Transverse colon (tissue), 4 donors: Measurements from ENCODE around the gene DNAJC18. TPM values are rescaled to one million over a fixed set of nuclear protein-coding genes. Genes with fewer than 3 reads are reported as not detected.

Experiments used
- DNase-seq: peaks from one replicate; pipeline ENCODE4 v3.0.0-alpha.2; 2019
- H3K27ac ChIP-seq, 4 donors: fragments of 200-600 bp; sonication (generic); 2 replicates each; pipeline ENCODE4 v1.5.1; 2016 to 2018; ENCODE audit warnings: inconsistent platforms in 4 of 4
- H3K27me3 ChIP-seq: fragments of 200-600 bp; sonication (generic); 2 replicates; pipeline ENCODE4 v1.5.1; 2017; ENCODE audit warnings: inconsistent platforms
- H3K36me3 ChIP-seq, 4 donors: fragments of 200-600 bp; sonication (generic); 2 replicates each; pipeline ENCODE4 v1.5.1; 2017 to 2019; ENCODE audit warnings: inconsistent platforms in 4 of 4
- H3K4me1 ChIP-seq, 4 donors: fragments of 200-600 bp; sonication (generic); 2 replicates each; pipeline ENCODE4 v1.5.1; 2017 to 2020; ENCODE audit warnings: inconsistent platforms in 4 of 4
- H3K4me3 ChIP-seq, 4 donors: fragments of 200-600 bp; sonication (generic); 1 replicate in 1 of 4; 2 replicates in 3 of 4; pipeline versions ENCODE4 v1.5.1 to v1.6.1; 2017 to 2019; ENCODE audit warnings: inconsistent platforms in 4 of 4
- H3K9me3 ChIP-seq, 2 donors: fragments of 200-600 bp; sonication (generic); 2 replicates each; pipeline ENCODE4 v1.5.1; 2017 to 2019; ENCODE audit warnings: inconsistent platforms in 2 of 2
- EP300 ChIP-seq: sonication (generic); formaldehyde crosslinking; IDR thresholded peaks from one replicate; pipeline ENCODE4 v1.6.1; 2017; ENCODE audit warnings: antibody characterized with exemption, low read depth
- POLR2A ChIP-seq: fragments of 450-650 bp; IDR thresholded peaks from one replicate; pipeline ENCODE4 v1.6.1; 2016; ENCODE audit warnings: antibody characterized with exemption, mild to moderate bottlenecking, moderate library complexity
- POLR2AphosphoS5 ChIP-seq, 3 donors: sonication (generic); formaldehyde crosslinking; IDR thresholded peaks; one replicate each; pipeline ENCODE4 v1.6.1; 2016; ENCODE audit warnings: antibody characterized with exemption in 3 of 3
- WGBS, 2 donors: methylation state at CpG; one replicate each; pipeline ENCODE4 v1.1.5; 2018; ENCODE audit warnings: low coverage in 1 of 2; 5-methylcytosine and 5-hydroxymethylcytosine counted together
- in situ Hi-C, 4 donors: fragments of 200-750 bp; cut with MboI; loops; one replicate each; pipeline versions ENCODE4 v1.15.0 to v1.15.1; 2017; ENCODE audit warnings: low sequenced_read_pairs in 3 of 4, low pct_ligation_motif_present in 1 of 4, low pct_unique_long_range_greater_than_20kb in 1 of 4
- intact Hi-C: fragments of 100-400 bp; cut with DNase I; formaldehyde crosslinking; loops from one replicate; pipeline ENCODE4 v1.15.1; 2023; ENCODE audit warnings: low total_unique reads
- total RNA-seq, 4 donors: library from RNA; depleted of rRNA; stranded (reverse); fragments of >200 nt; gene quantifications; one replicate each; pipeline ENCODE4 v1.1.0, GENCODE V29; 2016
- TF ChIP-seq, protein P1 (sequence below), 5 experiments: fragments of 200-600 bp in 3 of 5; fragments of 450-650 bp in 2 of 5; sonication (generic) in 3 of 5; IDR thresholded peaks; 1 replicate in 2 of 5; 2 replicates in 3 of 5; pipeline ENCODE4 v1.5.1; 2016 to 2017; ENCODE audit warnings: antibody characterized with exemption in 5 of 5, inconsistent platforms in 3 of 5, mild to moderate bottlenecking in 2 of 5, moderate library complexity in 1 of 5

DNAJC18 gene
- total RNA-seq, 4 donors from 2014 or later = 0.37 to 3.8 (median 3.2) TPM

DNA sequence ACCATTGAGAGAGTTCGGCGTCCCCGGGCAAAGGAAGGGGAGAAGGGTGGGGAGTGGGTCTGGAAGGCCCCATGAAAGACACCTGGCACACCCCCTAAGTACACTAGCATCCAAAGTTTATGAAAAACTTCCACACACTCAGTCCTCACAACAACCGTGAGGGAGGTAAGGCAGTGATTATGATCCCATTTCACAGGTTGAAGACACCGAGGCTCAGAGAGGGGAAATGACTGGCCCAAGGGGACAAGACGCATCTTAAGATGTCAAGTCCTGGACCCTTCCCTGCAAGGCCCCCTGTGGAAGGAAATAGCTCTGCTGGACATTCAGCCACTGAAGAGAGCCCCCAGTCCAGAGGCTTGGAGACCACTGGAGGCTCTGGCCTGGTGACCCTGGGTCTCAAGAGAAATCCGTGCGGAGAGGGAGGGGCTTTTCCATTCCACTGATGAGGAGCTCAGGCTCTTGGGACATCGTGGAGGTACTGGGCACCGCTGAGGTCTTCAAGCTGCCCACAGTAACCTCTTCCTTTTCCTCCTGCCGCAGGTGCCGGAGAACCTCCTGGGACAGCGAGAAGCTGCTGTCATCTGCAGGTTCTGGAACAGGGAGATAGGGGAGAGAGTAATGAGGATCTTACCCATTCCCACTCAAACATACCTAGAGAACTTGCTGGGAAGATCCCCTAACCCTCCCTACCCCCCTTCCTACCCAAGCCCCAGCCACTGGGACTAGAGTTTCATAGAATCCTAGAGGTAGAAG is 36.7 kb upstream of the DNAJC18 start:
- Histone ChIP-seq H3K4me1 (peaks cover 0 to 51% (median 21%) of the 10 kb centered on the region in 4 donors), H3K9me3 (no peaks in the 10 kb centered on the region), H3K27me3 (no peaks in the 10 kb centered on the region), H3K27ac (peak overlapping the region; percentile 0 to 67 (median 28)), H3K4me3 (no peak overlapping the region), H3K36me3 (no peaks in the 10 kb centered on the region)
- in situ Hi-C loops (no loop called here), intact Hi-C loops (no loop called here)
- 86 to 100% methylated on average over 1 to 13 of the region's 13 CpGs for WGBS, 2 donors
- DNase-seq = no peak
- TF ChIP-seq, protein P1, sequence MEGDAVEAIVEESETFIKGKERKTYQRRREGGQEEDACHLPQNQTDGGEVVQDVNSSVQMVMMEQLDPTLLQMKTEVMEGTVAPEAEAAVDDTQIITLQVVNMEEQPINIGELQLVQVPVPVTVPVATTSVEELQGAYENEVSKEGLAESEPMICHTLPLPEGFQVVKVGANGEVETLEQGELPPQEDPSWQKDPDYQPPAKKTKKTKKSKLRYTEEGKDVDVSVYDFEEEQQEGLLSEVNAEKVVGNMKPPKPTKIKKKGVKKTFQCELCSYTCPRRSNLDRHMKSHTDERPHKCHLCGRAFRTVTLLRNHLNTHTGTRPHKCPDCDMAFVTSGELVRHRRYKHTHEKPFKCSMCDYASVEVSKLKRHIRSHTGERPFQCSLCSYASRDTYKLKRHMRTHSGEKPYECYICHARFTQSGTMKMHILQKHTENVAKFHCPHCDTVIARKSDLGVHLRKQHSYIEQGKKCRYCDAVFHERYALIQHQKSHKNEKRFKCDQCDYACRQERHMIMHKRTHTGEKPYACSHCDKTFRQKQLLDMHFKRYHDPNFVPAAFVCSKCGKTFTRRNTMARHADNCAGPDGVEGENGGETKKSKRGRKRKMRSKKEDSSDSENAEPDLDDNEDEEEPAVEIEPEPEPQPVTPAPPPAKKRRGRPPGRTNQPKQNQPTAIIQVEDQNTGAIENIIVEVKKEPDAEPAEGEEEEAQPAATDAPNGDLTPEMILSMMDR (IDR thresholded peaks at IDR 0.05) = no peak
- TF ChIP-seq EP300 = no peak
- TF ChIP-seq POLR2A = no peak
- TF ChIP-seq POLR2AphosphoS5 (IDR thresholded peaks at IDR 0.05) = no peak

DNA sequence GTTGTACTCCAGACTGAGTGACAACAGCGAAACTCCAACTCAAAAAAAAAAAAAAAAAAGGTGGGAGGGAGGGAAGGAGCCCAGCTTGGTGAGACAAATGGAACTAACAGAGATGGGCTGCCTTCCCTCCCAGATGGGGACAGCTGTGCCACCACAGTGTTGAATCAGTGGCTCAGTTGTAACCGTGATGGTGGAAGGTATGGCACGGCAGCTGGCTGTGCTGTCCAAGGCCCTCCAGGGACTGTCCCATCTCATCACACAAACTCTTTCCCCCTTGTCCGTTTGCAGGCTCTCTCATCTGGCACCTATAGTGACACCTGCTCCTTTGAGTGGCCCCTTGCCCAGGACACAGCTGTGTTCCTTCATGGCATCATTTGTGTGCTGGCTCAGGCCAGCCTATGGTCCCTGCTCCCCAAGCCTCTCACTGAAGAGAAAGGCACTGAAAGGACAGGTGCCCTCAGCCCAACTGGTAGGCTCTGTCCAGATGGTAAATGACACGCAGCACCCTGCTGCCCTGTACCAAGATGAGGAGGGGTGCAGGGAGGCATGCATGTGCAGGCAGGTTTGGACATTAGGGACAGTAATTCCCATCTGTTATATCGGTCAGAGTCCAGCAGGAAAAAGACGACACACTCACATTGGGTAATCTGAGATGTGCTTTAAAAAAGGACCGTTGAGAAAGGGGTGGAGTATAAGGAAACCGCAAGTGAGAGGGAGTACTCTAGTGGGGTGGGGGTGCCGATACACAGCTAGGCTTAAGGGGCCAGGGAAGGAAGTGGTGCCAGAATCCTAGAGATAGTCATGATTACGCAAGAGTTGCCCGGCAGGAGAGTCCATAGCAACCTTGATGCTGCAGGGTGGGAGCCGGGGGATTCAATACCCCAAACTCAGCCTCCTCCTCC is 35.8 kb upstream of the DNAJC18 start:
- 41 to 60% methylated on average over 5 to 13 of the region's 13 CpGs for WGBS, 2 donors
- H3K27ac ChIP-seq = peak overlapping the region; percentile 0 to 67 (median 39)
- intact Hi-C loops = no loop called here

DNA sequence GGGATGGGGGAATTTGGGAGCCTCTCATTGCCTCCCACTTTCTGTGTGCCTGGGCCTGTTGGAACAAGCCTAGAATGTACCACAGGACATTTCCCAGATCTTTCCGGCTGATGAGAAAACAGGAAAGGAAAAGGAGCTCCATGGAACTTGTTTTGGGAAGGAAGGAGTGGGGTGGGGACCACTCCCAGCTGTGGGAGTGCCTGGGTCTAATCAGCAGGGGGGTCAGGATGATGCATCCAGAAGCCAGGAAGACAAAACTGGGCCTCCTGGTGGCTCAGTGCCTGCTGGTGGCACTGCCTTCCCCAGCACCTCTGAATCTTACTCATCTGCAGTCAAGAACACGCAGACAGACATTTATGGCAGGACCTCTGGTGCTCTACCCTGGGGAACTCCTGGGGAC is 34.2 kb upstream of the DNAJC18 start:
- H3K4me1 ChIP-seq = peaks cover 0 to 51% (median 24%) of the 10 kb centered on the region in 4 donors
- no peaks in the 10 kb centered on the region for H3K9me3 ChIP-seq
- intact Hi-C loops = no loop called here
- TF ChIP-seq, protein P1 (IDR thresholded peaks at IDR 0.05) = no peak
- TF ChIP-seq EP300 (no peak), POLR2AphosphoS5 (IDR thresholded peaks at IDR 0.05) (no peak), POLR2A (no peak)
- H3K27ac ChIP-seq = no peak overlapping the region
- no peak overlapping the region for H3K4me3 ChIP-seq
- H3K27me3 ChIP-seq = no peaks in the 10 kb centered on the region
- H3K36me3 ChIP-seq = no peaks in the 10 kb centered on the region
- in situ Hi-C loops = no loop called here
- DNase-seq = no peak
- 78% methylated on average over 2 of the region's 2 CpGs; no CpG with 5 or more reads in 1 of the 2 donors for WGBS, 2 donors

More for the DNA sequence above, 35.8 kb upstream of the DNAJC18 start:
- DNase-seq = peak; percentile 39
- Histone ChIP-seq H3K36me3 (no peaks in the 10 kb centered on the region), H3K27me3 (no peaks in the 10 kb centered on the region), H3K4me3 (no peak overlapping the region), H3K9me3 (no peaks in the 10 kb centered on the region), H3K4me1 (peaks cover 0 to 51% (median 26%) of the 10 kb centered on the region in 4 donors)
- in situ Hi-C loops = no loop called here
- TF ChIP-seq POLR2AphosphoS5 (IDR thresholded peaks at IDR 0.05) = peak in 1 of 3 donors; percentile 11
- TF ChIP-seq, protein P1 (IDR thresholded peaks at IDR 0.05) = no peak

DNA sequence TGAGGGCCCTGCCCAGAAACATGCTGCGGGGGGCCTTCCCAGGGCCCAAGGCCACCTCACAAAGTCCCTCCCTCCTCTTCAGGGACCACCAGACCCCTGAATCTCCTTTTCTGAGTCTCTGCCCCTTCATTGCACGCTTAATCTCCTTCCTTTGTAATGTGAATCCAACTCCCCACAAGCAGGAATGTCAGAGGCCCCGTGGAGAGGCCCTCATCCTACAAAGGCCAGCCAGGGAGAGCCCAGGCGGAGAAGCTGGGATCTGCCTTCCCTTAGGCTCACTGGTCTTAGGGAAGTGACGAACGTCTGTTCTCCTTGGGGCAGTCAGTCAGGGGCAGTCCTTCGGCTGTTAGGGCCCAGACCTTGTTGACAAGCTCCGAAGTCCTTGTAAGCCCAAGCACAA is 33.8 kb upstream of the DNAJC18 start:
- Histone ChIP-seq H3K4me1 (peaks cover 0 to 55% (median 24%) of the 10 kb centered on the region in 4 donors), H3K27ac (peak overlapping the region in 1 of 4 donors; percentile 21)

More for the DNA sequence above, 33.8 kb upstream of the DNAJC18 start:
- Histone ChIP-seq H3K36me3 (no peaks in the 10 kb centered on the region), H3K4me3 (no peak overlapping the region), H3K27me3 (no peaks in the 10 kb centered on the region), H3K9me3 (no peaks in the 10 kb centered on the region)
- intact Hi-C loops = no loop called here
- TF ChIP-seq POLR2A (no peak), EP300 (no peak), POLR2AphosphoS5 (IDR thresholded peaks at IDR 0.05) (no peak)
- TF ChIP-seq, protein P1 (IDR thresholded peaks at IDR 0.05) = no peak
- in situ Hi-C loops = no loop called here
- DNase-seq = no peak
- WGBS, 2 donors = 80 to 87% methylated on average over 1 to 8 of the region's 8 CpGs
